ENCODE measurements around the gene LRMDA.

DNA sequence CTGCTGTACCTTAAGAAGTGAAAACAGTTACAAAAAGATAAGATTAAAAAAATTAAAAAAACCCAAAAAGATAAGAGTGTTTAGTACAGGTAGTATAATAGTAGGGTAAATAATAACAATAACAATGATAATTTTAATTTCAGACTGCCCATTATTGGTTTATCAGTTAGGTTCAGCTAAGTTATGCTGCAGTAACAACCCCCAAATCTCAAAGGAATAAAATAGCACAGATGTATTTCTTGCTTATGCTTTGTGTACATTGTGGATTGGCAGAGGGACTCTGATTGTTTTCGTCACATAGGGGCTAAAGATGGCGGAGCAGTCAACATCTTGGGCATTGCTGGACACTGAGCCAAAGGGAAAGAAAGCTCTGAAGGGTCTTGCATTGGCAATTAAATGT, 264.6 kb downstream of the LRMDA start:
- TF ChIP-seq, protein P1, sequence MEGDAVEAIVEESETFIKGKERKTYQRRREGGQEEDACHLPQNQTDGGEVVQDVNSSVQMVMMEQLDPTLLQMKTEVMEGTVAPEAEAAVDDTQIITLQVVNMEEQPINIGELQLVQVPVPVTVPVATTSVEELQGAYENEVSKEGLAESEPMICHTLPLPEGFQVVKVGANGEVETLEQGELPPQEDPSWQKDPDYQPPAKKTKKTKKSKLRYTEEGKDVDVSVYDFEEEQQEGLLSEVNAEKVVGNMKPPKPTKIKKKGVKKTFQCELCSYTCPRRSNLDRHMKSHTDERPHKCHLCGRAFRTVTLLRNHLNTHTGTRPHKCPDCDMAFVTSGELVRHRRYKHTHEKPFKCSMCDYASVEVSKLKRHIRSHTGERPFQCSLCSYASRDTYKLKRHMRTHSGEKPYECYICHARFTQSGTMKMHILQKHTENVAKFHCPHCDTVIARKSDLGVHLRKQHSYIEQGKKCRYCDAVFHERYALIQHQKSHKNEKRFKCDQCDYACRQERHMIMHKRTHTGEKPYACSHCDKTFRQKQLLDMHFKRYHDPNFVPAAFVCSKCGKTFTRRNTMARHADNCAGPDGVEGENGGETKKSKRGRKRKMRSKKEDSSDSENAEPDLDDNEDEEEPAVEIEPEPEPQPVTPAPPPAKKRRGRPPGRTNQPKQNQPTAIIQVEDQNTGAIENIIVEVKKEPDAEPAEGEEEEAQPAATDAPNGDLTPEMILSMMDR (IDR thresholded peaks at IDR 0.05 in 2 of 3, conservative IDR thresholded peaks at IDR 0.05 in 1 of 3; ENCODE audit: borderline replicate concordance in 1 of 3, insufficient read depth in 1 of 3, low read depth in 2 of 3, low read length in 2 of 3) = no peak
- TF ChIP-seq SRF (IDR thresholded peaks at IDR 0.05; ENCODE audit: low read depth) (no peak), EZH2phosphoT487 (IDR thresholded peaks at IDR 0.05; ENCODE audit: borderline replicate concordance) (no peak), EZH2 (IDR thresholded peaks at IDR 0.05) (no peak), POLR2A (IDR thresholded peaks at IDR 0.05; ENCODE audit: borderline replicate concordance, extremely low read depth, insufficient read depth, insufficient read length) (no peak), SIN3A (IDR thresholded peaks at IDR 0.05; ENCODE audit: low read depth) (no peak), ELF1 (IDR thresholded peaks at IDR 0.05; ENCODE audit: borderline replicate concordance, low read depth) (no peak), TCF7L2 (IDR thresholded peaks at IDR 0.05; ENCODE audit: borderline replicate concordance, extremely low read depth, insufficient read depth, insufficient read length) (no peak), CBX3 (IDR thresholded peaks at IDR 0.05; ENCODE audit: low read depth) (no peak), POLR2AphosphoS5 (IDR thresholded peaks at IDR 0.05; ENCODE audit: low read depth, low read length) (no peak), ZNF274 (IDR thresholded peaks at IDR 0.05; ENCODE audit: low read depth, low read length) (no peak), ZFX (IDR thresholded peaks at IDR 0.05) (no peak)
- TF ChIP-seq, protein P2, sequence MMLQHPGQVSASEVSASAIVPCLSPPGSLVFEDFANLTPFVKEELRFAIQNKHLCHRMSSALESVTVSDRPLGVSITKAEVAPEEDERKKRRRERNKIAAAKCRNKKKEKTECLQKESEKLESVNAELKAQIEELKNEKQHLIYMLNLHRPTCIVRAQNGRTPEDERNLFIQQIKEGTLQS (IDR thresholded peaks at IDR 0.05) = no peak
- TF ChIP-seq, protein P3, sequence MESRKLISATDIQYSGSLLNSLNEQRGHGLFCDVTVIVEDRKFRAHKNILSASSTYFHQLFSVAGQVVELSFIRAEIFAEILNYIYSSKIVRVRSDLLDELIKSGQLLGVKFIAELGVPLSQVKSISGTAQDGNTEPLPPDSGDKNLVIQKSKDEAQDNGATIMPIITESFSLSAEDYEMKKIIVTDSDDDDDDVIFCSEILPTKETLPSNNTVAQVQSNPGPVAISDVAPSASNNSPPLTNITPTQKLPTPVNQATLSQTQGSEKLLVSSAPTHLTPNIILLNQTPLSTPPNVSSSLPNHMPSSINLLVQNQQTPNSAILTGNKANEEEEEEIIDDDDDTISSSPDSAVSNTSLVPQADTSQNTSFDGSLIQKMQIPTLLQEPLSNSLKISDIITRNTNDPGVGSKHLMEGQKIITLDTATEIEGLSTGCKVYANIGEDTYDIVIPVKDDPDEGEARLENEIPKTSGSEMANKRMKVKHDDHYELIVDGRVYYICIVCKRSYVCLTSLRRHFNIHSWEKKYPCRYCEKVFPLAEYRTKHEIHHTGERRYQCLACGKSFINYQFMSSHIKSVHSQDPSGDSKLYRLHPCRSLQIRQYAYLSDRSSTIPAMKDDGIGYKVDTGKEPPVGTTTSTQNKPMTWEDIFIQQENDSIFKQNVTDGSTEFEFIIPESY (IDR thresholded peaks at IDR 0.05; ENCODE audit: extremely low read depth, insufficient replicate concordance, low read length) = no peak

Data from HCT116 (cell line).